Loucy (cell line): Measurements from ENCODE around the gene MSN.

ENCODE experiments used
- CTCF ChIP-seq: fragments of 200-600 bp; sonication (generic); conservative IDR thresholded peaks from 2 replicates; pipeline ENCODE4 v1.5.1; 2014; ENCODE audit warnings: mild to moderate bottlenecking, antibody characterized with exemption, low read length
- EZH2phosphoT487 ChIP-seq: fragments of 200-600 bp; IDR thresholded peaks from 2 replicates; pipeline ENCODE4 v1.6.1; 2018; ENCODE audit warnings: antibody characterized with exemption, mild to moderate bottlenecking, moderate library complexity, borderline replicate concordance

GRCh38 chrX:65720381-65720964, 53.0 kb downstream of the MSN start:
- TF ChIP-seq CTCF, result 0 out of 2 replicates have a peak, but pooled peaks have one; percentile 16
- TF ChIP-seq EZH2phosphoT487, result no peak
